ENCODE measurements around the gene DNAH14. TPM values are rescaled to one million over a fixed set of nuclear protein-coding genes. Genes with fewer than 3 reads are reported as not detected.

The DNAH14 gene
- total and polyA plus RNA-seq, 4 donors, result 2.7 to 19.8 (median 9.6) TPM

DNA sequence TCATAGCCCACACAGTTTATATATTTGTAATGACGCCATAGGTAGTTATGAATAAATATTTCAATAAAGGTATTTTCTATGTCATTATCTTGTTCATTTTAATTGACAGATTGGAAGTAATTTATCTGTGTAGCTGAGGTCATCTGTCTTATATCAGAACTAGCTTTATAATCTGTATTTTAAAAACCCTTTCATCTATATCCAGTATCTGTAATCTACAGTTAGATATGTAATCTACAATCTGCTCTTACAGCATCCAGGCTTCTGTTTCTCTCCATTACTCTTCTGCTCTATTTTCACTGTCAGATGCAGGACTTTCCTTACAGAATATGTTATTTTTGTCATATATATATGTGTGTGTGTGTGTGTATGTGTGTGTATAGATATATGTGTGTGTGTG lies 360.8 kb downstream of the DNAH14 start (continued):
- no peak for TF ChIP-seq REST (IDR thresholded peaks at IDR 0.05)
- no peak for TF ChIP-seq TAF1 (conservative IDR thresholded peaks at IDR 0.05)
- no peak for TF ChIP-seq FOXA1 (IDR thresholded peaks at IDR 0.05)
- no peak for TF ChIP-seq JUND (IDR thresholded peaks at IDR 0.05)

DNA sequence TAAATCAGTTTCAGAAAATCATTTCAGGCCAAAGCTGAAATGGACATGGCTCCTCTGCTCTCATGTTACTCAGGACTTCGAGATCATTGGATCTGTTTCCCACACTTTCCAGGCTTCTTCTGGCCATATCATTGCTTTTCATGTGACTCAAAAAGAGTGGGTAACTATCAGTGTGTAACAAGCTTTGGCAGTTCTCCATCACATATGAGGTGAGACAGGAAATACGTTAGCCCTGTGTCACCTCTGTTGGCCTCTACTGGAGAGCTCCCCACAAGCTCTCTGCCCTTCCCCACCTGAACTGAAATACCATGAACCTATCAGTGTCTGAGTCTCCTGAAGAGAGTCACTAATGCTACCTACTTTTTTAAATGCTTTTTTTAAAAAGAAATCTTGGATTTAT lies 370.1 kb downstream of the DNAH14 start:
- Histone ChIP-seq H3K4me3 (ENCODE audit: low read depth in 1 of 3, low read length in 3 of 3) (no peak overlapping the region), H3K27ac (ENCODE audit: low read depth in 1 of 2, low read length in 2 of 2) (no peak overlapping the region), H3K9ac (ENCODE audit: low read depth in 1 of 2, low read length in 2 of 2) (no peak overlapping the region), H3K36me3 (ENCODE audit: control insufficient read depth in 4 of 4, insufficient read depth in 3 of 4, low read depth in 1 of 4, low read length in 3 of 4) (no peaks in the 10 kb centered on the region), H3K4me1 (ENCODE audit: control insufficient read depth in 4 of 4, insufficient read depth in 4 of 4, low read length in 3 of 4) (no peaks in the 10 kb centered on the region), H3K27me3 (ENCODE audit: control insufficient read depth in 4 of 4, insufficient read depth in 4 of 4, low read length in 3 of 4) (no peaks in the 10 kb centered on the region), H3K9me3 (ENCODE audit: control insufficient read depth in 4 of 4, low read length in 3 of 4) (no peaks in the 10 kb centered on the region)
- TF ChIP-seq NR2F2 (IDR thresholded peaks at IDR 0.05), result no peak
- TF ChIP-seq GABPA (IDR thresholded peaks at IDR 0.05 in 1 of 2, conservative IDR thresholded peaks at IDR 0.05 in 1 of 2), result no peak
- no peak for TF ChIP-seq RXRA (IDR thresholded peaks at IDR 0.05)
- TF ChIP-seq EGR1 (IDR thresholded peaks at IDR 0.05; ENCODE audit: low read depth in 2 of 2), result no peak
- TF ChIP-seq HNF4G (IDR thresholded peaks at IDR 0.05), result no peak
- no peak for TF ChIP-seq FOXA2 (IDR thresholded peaks at IDR 0.05)
- no peak for TF ChIP-seq MAX (IDR thresholded peaks at IDR 0.05)
- TF ChIP-seq SP1 (IDR thresholded peaks at IDR 0.05), result no peak
- no peak for TF ChIP-seq CTCF (IDR thresholded peaks at IDR 0.05; ENCODE audit: low read depth, low read length, missing input control)
- TF ChIP-seq JUND (IDR thresholded peaks at IDR 0.05), result no peak
- TF ChIP-seq REST (IDR thresholded peaks at IDR 0.05), result no peak
- TF ChIP-seq, protein P1, sequence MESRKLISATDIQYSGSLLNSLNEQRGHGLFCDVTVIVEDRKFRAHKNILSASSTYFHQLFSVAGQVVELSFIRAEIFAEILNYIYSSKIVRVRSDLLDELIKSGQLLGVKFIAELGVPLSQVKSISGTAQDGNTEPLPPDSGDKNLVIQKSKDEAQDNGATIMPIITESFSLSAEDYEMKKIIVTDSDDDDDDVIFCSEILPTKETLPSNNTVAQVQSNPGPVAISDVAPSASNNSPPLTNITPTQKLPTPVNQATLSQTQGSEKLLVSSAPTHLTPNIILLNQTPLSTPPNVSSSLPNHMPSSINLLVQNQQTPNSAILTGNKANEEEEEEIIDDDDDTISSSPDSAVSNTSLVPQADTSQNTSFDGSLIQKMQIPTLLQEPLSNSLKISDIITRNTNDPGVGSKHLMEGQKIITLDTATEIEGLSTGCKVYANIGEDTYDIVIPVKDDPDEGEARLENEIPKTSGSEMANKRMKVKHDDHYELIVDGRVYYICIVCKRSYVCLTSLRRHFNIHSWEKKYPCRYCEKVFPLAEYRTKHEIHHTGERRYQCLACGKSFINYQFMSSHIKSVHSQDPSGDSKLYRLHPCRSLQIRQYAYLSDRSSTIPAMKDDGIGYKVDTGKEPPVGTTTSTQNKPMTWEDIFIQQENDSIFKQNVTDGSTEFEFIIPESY (IDR thresholded peaks at IDR 0.05), result no peak
- no peak for TF ChIP-seq HNF4A (conservative IDR thresholded peaks at IDR 0.05)
- TF ChIP-seq TAF1 (conservative IDR thresholded peaks at IDR 0.05), result no peak
- TF ChIP-seq ATF3 (IDR thresholded peaks at IDR 0.05), result no peak
- TF ChIP-seq RAD21 (IDR thresholded peaks at IDR 0.05), result no peak
- no peak for TF ChIP-seq FOXA1 (IDR thresholded peaks at IDR 0.05)
- no peak for DNase-seq (ENCODE audit: low spot score)
- 83% methylated on average over 2 of the region's 2 CpGs for WGBS
